Stimulated activated CD8-positive, alpha-beta memory T cell treated with anti-CD3 and anti-CD28 coated beads, Interleukin-15, amount 100 ng/mL, for 4 hours (primary cell): ENCODE data around the gene GABRE.

ENCODE experiments used
- DNase-seq, 2 donors: peaks; one replicate each; pipeline ENCODE4 v3.0.0-alpha.2; 2020; ENCODE audit warnings: low read depth in 2 of 2

The GABRE gene

GRCh38 chrX:151974336-151975227, at the start of gene GABRE:
Gene GABRE, minus strand, starts transcription at chrX:151974676. Its CDS starts 51 bp downstream, at chrX:151974625.
- no peak for DNase-seq

GRCh38 chrX:152020888-152021287, 46.4 kb upstream of the GABRE start:
- DNase-seq = no peak

- no peak for DNase-seq
These were observed 25.3 kb upstream of the GABRE start for GRCh38 chrX:151999813-152000212.

DNA sequence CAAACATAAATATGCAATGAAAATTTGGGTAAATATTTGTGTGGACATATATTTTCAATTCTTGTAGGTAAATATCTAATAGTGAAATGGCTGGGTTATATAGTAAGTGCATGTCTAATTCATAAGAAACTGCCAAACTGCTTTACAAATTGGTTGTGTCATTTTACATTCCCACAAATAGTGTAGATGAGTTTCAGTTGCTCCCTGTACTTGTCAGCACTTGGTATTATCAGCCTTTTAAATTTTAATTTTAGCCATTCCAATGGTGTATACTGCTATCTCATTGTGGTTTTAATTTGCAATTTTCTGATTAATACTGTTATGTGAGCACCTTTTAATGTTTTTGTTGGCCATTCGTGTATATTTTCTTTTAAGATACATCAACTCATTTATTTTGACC, 23.1 kb upstream of the GABRE start:
- no peak for DNase-seq

GRCh38 chrX:151996347-151996746, 21.9 kb upstream of the GABRE start:
- DNase-seq = no peak

DNA sequence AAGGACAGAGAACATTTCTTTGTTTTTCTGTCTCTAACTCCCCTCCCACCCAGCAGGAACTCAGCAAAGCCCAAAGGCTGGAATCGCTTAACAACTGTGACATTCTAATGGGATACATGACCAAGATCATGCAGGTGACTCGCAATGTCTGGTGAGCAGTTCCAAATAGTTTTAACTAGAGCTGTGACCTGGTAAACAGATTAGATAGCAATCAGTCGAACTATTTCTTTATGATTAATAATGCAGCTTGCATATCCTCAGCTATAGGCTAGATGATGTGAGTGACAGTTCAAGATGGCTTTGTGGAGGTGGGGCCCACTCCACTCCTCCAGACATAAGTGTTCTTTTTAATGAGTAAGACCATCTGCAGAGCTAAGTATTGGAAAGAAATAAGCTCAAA, 20.0 kb upstream of the GABRE start:
- DNase-seq = no peak

DNA sequence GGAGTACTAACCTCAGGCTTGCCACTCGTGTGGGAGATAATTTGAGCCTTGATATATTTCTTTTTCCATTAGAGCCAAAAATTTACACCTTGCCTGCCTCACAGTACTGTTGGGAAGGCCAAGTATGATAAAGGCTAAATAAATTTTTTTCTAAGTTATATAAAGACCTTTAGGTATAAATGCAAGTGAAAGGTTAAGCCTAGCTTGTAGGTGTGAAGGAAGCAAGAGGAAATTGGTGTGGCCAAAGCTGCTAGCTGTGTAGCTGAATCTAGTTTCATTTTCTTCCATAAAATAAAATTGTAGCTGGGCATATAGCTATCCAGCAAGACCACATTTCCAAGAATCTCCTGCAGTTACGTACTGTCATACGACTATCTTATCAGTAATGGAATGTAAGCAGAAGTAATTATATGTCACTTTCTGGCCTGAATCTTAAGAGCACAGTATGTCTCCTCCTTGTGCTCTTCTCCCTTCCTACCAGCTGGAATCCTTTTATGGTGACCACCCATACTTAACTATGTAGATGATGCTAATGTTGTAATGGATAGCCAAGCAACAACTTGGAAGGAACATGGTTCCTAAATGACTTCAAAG, 14.3 kb upstream of the GABRE start:
- DNase-seq = no peak

DNA sequence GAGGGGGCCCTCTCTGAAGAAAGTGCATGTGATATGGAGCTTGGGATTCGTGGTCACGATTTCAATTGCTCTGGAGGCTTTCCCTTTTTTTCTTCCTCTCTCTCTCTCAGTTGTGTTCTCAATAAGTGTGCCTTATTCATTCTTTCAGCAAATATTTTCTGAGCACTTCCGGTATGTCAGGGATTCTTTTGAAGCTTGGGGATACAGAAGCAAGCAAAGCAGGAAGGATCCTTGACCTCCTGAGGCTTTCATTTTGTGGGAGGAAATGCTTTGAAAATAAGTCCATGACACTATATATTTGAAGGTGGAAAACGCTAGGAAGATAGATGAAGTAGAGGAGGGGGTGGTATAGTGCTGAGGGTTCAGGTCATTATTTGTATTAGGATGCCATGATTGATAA, 12.6 kb upstream of the GABRE start:
- no peak for DNase-seq

- DNase-seq = no peak
These were observed 11.5 kb upstream of the GABRE start for GRCh38 chrX:151985955-151986354.

GRCh38 chrX:151985531-151985930, 11.1 kb upstream of the GABRE start:
- DNase-seq = no peak

DNA sequence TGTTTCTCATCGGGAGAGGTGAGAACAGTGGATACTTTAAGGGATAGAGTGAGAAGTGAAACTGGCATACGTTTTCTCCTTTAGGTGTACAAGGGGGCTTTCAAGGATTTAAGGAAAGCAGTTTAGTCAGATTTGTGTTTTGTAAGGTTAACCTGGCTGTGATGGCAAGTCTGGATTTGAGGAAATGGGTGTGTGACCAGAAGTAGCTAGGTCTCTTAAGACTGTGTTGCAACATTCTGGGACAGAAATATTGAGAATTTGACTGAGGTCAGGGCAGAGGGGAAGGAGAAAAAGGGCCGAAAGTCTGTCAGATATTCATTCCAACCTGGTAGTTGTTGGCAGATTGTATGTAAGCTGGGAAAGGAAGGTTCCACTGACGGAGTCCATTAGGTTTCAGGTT, 10.4 kb upstream of the GABRE start:
- no peak for DNase-seq

GRCh38 chrX:151984328-151984727, 9.9 kb upstream of the GABRE start:
- no peak for DNase-seq

DNA sequence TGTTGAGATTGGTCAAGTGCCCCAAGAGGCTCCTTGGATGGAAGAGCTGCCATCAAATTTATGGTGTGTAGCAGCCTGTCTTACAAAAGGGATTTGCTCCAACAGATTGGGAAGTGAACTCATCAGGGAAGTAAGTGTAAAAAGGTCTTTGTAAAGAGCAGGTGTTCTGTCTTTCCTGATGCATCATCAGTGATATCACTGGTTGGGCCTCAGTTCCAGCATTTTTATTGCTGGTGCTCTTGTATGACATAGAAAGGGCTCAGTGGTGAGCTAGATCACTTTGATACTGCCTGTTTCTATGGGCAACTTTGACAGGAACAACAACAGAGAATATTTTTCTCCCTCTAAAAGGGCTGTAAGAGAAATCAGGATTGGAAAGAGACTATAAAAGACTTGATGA, 8.7 kb upstream of the GABRE start:
- no peak for DNase-seq

DNA sequence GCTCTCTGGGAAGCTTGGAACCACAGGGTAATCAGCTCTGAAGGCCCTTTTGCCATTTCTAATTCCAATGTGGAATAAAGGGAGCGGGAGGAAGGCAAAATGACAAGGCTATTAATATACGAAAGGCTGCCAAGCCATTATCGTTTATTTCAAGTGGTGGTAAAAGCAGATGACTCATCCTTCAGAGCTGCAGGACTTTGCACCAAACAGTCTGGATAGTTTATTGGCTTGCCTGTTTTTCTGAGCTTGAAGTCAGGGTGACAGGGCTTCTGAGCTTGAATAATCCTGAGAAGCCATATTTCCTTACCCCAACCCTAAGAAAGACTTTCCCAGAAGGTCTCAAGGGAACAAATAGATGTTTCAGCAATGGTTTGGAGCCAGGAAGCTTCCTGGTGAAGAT, 7.7 kb upstream of the GABRE start:
- DNase-seq = no peak

DNA sequence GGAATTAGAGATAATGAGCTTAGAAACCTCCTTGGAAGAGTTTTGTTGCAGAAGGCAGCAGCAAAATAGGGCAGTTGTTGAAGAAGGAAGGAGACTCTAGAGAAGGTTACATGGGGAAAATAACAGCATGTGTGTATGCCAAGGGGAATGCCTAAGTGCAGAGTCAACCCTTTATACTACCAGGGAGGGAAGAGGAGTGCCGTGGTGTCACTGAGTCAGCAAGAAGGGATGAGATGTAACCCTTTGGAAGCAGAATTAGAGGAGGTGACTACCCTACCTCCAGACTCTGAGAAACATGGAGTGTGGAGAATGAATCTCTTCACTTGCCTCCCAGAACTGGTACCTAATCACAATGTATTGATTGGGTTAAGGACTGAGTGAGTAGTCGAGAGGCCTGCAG, 6.7 kb upstream of the GABRE start:
- no peak for DNase-seq

DNA sequence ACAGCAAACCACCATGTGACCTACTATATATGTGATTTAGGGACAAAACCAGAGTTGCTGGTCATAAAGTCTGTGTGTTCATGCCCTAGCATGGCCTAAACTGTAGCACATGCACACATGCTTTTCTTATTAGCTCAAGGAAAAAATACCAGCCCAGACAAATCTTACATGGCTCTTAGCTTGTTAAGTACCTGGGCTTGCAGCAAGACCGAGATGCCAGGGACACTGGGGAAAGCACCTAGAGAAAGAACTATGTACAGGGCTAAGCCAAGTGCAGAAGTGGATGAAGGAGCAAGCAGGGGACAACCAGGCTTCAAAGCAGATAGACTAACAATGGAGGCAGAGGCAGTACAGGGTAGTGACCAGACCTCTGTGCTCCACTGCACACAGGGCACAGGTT, 3.4 kb upstream of the GABRE start:
- no peak for DNase-seq

GRCh38 chrX:151977009-151977408, 2.5 kb upstream of the GABRE start:
- DNase-seq = no peak

DNA sequence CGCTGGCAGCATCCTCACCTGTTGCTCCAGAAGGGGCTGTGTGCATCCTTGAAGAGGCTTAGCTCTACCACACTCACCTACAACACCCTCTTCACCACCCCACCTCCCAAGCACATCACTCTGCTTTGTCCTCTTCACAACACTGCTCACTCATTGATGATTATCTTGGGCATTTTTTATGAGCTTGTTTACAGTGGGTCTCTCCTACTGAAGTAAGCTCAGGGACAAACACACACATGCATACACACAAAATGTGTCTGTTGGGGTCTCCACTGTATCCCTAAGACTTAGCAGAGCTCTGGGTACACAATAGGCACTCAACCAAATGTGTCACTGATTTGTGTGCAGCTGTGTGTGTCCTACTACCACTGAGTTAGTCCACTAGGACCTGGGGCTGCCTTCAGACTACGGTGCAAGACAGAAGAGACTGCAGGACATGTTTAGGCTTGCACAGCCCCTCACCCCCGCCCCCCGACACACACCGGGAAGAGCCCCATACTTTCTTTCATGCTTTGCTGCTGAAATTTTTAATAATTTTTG, 1.3 kb upstream of the GABRE start:
- no peak for DNase-seq

DNA sequence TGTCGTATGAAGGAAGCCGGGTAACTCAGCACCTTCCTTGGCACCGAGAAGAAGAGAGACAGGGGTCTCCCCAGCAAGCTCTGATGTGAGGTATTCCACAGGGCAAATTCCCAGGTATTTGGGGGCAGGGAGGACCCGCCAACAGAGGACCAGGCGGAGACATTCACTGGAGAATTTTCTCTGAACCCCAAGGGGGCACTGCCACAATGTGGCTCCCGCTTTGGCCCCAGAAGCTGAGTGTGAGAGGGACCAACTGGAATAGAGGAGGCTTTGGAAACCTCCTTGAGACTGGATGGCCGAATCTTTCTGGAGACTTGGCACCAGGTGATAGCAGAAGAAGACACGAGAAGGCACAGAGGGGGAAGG, 735 bp upstream of the GABRE start:
- DNase-seq = no peak

DNA sequence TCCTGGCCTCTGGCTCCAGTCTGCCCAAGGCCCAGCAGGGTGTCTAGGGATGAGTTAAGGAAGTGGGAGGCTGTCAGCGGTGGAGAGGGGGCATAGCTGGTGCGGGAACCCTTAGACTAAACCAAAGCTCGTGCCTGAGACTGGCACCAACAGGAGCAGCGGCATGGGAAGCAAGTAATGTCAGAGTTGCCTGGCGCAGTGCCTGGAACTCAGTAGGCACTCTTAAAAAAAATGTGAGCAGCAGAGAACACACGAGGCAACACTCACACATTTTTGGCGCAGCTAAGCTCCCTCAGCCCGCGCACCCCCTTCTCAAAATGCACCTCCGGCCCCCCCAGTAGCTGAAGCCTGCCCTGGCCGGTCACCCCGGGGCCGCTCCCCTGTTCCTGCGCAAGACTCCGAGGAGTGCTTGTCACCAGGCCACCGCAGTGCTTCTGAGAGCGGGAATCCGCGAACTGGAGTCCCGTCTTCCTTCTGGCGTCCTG, 583 bp downstream of the GABRE start:
- no peak for DNase-seq

- DNase-seq = no peak
These were observed 1.3 kb downstream of the GABRE start for GRCh38 chrX:151973060-151973661.

GRCh38 chrX:151970661-151971060, 3.8 kb downstream of the GABRE start:
- DNase-seq = no peak

DNA sequence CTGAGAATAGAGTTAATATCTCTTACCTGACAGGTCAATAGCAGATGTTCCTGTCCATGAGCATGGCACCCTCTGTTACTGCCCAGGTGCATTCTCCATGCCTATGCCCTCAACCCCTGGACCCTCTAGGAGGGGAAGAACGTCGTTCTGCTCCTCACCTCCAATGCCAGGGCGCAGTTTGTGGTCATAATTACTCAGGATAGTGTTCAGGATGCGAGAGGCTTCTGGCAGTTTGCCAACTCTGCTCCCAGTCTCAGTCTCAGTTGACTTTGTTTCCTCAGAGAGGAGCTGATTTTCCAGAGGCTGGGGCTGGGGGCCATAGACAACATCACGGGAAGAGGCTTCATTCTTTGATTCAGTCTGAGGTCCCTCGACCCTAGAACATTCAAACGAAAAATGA, 4.4 kb downstream of the GABRE start:
- no peak for DNase-seq
